Fibroblast of skin of scalp (primary cell): ENCODE measurements around the gene CLIC3.

ENCODE experiments used
- DNase-seq: peaks from one replicate; pipeline ENCODE4 v3.0.0-alpha.2; 2013

CLIC3 gene

DNA sequence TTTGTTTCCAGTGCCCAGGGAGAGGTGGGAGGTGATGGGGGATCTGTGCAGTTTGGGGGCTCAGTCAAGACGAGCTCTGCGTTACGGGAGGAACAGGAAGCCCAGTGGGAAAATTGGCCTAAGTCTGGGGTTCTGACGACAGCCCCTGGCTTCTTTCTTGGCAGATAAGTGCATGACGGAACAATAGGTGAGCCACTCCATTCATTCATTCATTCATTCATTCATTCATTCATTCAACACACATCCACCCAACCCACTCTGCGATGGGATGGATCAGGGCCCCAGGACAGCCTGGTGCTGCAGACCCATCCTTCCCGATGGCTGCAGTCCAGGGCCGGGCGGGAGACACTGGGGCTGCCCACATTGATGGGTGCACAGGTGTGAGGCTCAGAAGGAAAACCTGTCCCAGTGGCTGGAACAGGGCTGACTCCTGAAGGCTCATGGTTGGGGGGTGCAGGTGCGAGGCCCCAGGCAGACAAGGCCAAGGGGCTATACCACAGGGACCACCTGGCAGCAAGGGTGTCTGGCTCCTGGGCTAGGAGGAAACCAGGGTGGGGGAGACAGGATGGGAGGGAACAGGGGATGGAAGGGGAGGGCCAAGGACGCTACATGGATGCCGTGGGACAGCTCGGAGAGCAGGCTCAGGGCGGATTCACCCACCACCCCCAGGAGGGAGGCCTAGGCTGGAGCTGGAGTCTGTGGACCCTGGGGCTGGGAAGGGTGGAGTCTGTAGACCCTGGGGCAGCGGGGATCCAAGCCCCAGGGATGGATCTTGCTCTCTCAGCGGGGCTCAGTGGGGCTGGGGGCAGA is 15.5 kb downstream of the CLIC3 start:
- no peak for DNase-seq

DNA sequence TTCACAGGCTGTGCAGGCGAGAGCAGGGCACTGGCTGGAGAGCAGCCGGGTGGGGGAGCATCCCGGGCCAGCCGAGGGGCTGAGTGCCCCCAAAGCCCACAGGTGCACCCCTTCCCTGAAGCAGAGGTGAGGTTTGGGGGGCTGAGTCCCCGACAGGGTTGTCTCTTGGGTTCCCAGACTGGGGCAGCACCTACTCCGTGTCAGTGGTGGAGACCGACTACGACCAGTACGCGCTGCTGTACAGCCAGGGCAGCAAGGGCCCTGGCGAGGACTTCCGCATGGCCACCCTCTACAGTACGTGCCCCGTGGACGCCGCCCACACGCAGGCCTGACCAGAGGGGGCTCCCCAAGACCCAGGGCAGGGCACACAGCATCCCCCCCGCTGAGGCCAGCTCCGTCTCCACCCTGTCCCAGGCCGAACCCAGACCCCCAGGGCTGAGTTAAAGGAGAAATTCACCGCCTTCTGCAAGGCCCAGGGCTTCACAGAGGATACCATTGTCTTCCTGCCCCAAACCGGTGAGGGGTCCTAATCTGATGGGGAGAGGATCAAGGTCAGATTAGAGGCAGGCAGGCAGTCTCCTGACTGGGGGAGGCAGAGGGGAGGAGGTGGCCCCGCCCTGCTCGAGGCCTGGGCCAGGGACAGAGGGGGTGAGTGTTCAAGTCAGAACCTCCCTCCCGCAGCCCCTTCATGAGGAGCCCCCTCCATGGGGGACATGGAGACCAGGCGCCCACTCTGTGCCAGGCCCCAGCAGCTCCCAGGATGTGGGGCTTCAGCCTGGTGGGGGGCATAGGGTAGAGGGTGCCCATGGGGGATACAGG is 16.4 kb downstream of the CLIC3 start:
- DNase-seq = no peak

- no peak for DNase-seq
Measured at GRCh38 chr9:136978865-136979544, 17.4 kb downstream of the CLIC3 start.

DNA sequence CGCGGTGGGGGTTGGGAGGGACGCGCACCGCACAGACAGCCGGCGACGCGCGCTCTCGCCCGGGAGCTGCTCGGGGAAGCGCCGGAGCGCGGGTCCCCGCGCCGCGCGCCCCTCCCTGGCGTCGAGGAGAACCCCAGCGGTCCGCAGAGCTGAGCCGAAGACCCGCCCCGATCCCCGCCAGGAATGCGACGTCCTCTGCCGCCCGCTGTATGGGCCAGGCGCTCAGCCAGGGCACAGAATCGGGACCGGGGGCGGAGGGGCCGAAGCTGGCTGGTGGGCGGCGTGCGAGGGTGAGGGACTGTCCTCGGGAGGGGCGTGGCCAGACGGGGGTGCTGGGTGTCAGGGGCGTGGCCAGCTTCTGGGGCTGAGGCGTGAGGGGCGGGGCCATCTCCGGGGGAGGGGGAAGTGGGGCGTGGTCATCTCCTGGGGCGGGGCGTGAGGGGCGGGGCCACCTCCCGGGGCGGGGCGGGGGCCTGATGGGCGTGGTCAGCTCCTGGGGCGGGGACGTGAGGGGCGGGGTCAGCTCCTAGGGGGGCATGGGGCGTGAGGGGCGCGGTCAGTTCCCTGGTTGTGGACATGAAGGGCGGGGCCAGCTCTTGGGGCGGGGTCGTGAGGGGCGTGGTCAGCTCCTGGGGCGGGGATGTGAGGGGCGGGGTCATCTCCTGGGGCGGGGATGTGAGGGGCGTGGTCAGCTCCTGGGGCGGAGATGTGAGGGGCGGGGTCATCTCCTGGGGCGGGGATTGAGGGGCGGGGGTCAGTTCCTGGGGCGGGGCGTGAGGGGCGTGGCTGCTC is 18.1 kb downstream of the CLIC3 start:
- peak; percentile 65 for DNase-seq

DNA sequence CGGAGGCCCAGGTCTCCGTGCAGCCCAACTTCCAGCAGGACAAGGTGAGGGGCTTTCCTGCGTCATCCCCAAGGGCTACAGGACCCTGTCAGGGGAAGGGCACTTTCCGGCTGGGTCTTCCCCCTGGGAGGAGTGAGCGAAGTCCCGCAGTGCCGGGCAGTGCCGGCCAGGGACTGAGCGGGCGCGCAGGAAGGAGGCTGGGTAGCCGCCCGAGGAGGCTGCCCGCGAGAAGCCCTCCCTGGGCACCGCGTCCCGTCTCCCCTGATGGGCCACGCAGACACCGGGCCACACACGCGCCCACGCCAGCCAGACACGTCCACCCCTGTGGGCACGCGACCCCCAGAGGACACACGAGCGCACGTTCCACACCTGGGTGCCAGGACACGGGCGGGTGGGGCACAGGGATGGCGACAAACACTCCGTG is 18.7 kb downstream of the CLIC3 start:
- DNase-seq = no peak

DNA sequence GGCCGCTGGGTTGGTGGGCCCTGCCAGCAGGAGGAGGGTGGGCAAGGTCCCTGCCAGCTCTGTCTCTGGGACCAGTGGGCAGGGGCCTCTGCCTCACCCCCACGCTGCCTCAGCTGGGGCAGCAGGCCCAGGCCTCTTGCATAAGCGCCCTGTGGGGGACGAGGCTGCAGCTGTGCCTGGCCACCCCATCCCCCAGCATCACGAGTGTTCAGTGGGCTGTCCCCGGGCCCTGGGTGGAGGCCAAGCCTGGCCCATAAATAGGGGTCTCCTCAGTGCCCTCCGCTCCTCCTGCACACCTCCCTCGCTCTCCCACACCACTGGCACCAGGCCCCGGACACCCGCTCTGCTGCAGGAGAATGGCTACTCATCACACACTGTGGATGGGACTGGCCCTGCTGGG is 19.1 kb downstream of the CLIC3 start, which contains the start of gene PTGDS:
TSS of gene PTGDS (plus strand) at position 282 of the 400 bp plus-strand sequence. CDS start at position 357, 75 bp downstream.
- no peak for DNase-seq

GRCh38 chr9:136975644-136976043 is 20.7 kb downstream of the CLIC3 start:
- DNase-seq = peak; percentile 31

DNA sequence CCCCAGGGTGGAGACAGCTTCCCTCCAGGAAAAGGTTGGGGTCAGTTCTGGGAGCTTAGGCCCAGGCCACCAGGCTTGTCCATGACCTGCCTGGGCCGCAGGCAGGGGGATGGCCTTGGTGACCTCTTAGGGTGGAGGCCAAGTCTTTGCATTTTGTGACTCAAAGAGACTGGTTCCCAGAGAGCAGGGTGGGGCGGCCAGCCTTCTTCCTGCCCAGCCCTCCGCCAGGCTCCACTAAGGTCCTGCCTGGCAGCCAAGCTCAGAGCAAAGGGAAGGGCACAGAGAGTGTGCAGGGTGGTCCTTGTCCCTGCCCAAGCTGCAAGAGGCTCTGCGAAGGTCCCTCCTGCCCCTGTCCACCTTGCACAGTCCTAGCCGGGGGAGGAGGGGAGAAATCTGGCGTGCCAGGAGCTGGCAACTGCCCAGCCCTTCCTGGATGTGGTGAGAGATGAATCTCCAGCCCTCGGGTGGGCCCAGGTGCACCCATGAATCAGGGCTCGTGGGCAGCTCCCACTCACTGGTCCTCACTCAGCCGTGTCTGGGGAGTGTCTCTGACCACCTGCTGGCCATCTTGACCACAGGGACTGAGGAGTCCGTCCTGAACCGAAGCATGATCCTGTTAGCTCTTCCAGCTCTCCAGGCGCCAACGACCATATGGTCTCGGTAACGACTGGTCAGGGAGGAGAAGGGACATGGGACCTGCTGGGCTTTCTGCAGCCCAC is 21.4 kb downstream of the CLIC3 start:
- DNase-seq = no peak

DNA sequence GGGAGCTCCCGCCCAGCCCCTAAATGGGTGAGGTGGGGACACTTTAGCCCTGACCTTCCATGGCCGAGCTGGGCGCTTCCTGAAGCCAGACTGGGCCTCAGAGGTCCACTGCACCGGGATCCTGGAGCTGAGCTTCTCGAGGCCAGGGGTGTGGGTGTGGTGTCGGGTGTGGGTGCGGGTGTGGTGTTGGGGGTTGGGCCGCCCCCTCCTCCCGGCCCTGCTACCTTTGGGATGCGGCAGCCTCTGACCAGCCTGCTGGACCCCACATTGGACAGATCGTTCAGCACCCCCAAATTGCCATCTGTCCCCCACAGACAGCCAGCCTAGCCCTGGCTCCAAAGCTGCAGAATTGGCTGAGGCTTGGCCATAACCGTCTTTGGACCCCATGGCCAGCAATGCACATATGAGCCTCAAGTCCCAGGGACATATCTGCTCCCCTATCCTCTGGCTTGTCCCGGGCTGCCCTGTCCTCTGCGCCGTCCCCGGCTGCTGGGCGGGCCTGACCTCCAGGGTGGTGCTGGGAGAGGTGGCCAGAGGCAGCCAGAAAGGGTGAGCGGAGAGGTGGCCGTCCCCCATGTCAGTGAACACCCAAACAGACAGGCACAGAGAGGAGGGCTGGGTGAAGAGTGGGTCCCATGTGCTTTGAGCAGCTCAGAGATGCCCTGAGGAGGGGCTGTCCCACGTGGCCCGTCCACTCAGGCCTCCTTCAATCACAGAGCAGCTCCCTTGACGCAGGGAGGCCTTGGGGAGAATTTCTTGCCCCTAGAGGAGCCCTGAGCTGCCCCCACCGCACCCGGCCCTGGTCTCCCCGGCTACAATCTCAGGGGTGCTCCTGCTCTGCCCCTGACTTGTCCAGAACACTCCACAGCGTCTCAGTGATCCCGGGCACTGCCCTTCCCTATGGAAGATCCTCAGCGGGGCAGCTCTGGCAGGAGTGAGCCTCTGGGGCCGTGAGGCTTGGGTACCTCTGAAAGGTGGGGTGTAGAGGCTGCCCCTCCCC is 22.4 kb downstream of the CLIC3 start:
- no peak for DNase-seq

- DNase-seq = no peak
Measured at GRCh38 chr9:136972743-136973142, 23.6 kb downstream of the CLIC3 start.

DNA sequence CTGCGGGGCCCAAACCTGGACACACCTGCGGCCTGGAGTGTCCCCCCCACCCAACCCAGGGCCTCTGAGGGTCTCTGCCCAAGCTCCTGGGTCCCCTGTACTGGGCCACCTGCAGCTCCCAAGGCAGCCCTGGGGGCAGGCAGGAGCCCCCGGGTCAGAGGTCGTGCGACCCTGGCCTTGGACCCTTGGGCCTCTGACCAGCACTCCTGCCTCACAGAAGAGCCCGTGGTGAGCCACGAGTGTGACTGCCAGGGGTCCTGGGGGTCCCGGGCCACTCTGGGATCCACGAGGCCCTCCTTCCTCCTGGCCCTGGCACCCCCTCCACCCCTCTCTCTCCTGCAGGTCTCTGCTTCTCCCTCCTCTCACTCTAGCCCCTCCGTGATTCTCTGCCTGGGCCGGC is 24.0 kb downstream of the CLIC3 start:
- DNase-seq = no peak

DNA sequence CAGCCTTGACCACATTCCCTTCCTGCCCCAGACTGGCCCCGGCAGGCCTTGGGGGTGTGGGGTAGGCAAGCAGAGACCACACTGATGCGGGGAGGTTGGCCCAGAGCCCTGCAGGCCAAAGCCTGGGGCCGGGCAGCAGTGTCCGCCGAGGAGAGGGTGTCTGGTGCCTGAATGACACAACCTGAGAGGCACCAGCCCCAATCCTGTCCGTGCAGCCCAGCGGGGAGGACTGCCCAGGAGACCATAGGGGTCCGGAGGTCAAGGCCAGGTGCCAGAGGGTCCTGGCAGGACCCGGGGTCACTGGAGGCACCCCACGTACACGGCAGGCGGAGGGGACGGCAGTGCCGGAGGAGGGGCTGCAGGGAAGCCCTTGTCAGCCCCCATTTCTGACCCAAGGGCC is 24.6 kb downstream of the CLIC3 start:
- no peak for DNase-seq

DNA sequence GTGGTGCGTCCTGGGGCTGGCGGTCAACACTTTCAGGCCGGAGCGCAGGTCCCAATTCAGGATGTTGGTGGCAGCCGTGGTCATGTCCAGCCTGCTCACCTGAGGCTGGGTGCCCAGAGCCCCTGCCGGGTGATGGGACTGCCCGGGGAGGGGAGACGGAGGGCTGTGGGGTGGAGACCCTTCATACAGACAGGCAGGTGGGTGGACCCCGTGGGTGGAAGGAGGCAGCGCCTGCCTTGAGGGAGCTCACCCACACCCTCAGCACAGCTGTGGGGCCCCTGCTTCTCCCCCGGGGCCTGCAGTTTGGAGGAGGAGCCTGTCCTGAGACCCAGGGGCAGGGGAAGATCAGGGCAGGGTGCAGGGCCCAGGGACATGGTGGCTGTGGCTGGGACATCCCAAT is 26.0 kb downstream of the CLIC3 start:
- DNase-seq = no peak

DNA sequence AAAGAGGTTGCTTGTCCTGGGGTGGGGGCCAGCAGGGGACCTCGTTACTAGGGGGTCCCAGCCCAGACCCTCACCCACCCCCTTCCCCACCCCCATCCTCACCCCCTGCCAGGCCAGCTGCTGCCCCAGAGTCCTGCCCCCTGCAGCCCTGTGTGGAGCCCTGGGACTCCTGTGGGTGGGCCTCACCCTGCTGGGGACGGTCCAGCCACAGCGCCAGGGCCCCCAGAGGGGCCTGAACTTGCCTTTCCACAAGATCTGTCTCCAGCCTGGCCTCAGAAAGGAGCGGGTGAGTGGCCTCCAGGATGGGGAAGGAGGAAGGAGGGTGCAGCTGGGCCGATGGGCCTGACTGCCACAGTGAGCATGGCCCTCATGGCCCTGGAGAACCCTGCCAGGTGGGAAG is 26.6 kb downstream of the CLIC3 start:
- DNase-seq = no peak

GRCh38 chr9:136969150-136969549 is 27.2 kb downstream of the CLIC3 start:
- DNase-seq = no peak

- no peak for DNase-seq
Measured at GRCh38 chr9:136968333-136969127, 27.8 kb downstream of the CLIC3 start.

- DNase-seq = no peak
Measured at GRCh38 chr9:136965771-136966484, 30.4 kb downstream of the CLIC3 start.

GRCh38 chr9:136964833-136965422 is 31.4 kb downstream of the CLIC3 start:
- DNase-seq = no peak
